ENCODE results near the gene HEXD.

The HEXD gene

DNA sequence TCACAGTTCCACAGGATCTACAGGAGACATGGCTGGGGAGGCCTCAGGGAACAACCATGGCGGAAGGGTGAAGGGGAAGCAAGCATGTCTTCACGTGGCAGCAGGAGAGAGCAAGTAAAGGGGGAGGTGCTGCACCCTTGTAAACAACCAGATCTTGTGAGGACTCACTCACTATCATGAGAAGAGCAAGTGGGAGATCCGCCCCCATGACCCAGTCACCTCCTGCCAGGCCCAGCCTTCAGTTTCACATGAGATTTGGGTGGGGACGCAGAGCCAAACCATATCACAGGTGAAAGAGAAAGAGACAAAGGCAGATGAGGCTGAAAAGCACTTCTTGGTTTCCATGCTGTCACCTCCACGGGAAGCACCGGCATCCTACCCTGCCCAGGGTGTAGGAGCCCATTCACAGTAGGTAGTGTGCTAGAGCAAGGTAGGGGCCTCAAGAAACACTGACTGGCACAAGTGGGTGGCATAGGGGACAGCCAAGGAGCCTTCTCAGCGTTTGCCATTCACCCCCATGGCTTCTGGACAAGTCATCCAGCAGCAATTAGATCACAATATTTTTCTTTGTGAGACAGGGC is 47.0 kb downstream of the HEXD start:
- H3K9ac ChIP-seq (ENCODE audit: low read length), result no peak overlapping the region
- no peak overlapping the region for H4K91ac ChIP-seq (ENCODE audit: low read length)
- no peak overlapping the region for H2AK5ac ChIP-seq (ENCODE audit: low read length, severe bottlenecking)
- no peaks in the 10 kb centered on the region for H3K27me3 ChIP-seq (ENCODE audit: control insufficient read depth in 1 of 2, insufficient read depth in 1 of 2, low read length in 2 of 2)
- H2AFZ ChIP-seq (ENCODE audit: low read depth, low read length), result no peak overlapping the region
- 97% methylated on average over 5 of the region's 7 CpGs for WGBS
- peaks cover 63 to 84% of the 10 kb centered on the region in 2 experiments for H3K36me3 ChIP-seq (ENCODE audit: control insufficient read depth in 1 of 2, insufficient read depth in 2 of 2, low read depth in 1 of 2, low read length in 2 of 2)
- no peak overlapping the region for H4K8ac ChIP-seq (ENCODE audit: low read length)
- no peak overlapping the region for H3K27ac ChIP-seq (ENCODE audit: low read length, poor library complexity, severe bottlenecking)
- H3K4me3 ChIP-seq (ENCODE audit: insufficient read depth in 1 of 2, low read depth in 1 of 2, low read length in 2 of 2), result no peak overlapping the region
- H3K79me1 ChIP-seq (replicated peaks; ENCODE audit: low read length, poor library complexity, severe bottlenecking), result peaks cover 10% of the 10 kb centered on the region
- H2BK120ac ChIP-seq (ENCODE audit: low read depth, low read length), result no peak overlapping the region
- H3K9me3 ChIP-seq (ENCODE audit: control insufficient read depth, low read length), result no peaks in the 10 kb centered on the region
- H2BK5ac ChIP-seq (ENCODE audit: low read depth, low read length, poor library complexity, severe bottlenecking), result no peak overlapping the region
- no peak overlapping the region for H3K4ac ChIP-seq (ENCODE audit: low read depth in 1 of 2, low read length in 2 of 2)
- no peak for DNase-seq
- no peak overlapping the region for H3K4me2 ChIP-seq (ENCODE audit: low read length, poor library complexity, severe bottlenecking)
- H3K23ac ChIP-seq (ENCODE audit: low read length in 2 of 2), result no peak overlapping the region
- H3K4me1 ChIP-seq (ENCODE audit: control insufficient read depth, insufficient read depth, low read depth, low read length), result peaks cover 2% of the 10 kb centered on the region
- no peak overlapping the region for H3K14ac ChIP-seq (ENCODE audit: low read length in 2 of 2)
- H3K18ac ChIP-seq (ENCODE audit: low read depth in 1 of 2, low read length in 2 of 2), result no peak overlapping the region
- H2BK12ac ChIP-seq (ENCODE audit: low read length in 2 of 2), result no peak overlapping the region
- no peak overlapping the region for H2BK15ac ChIP-seq (ENCODE audit: low read depth, poor library complexity, severe bottlenecking)

DNA sequence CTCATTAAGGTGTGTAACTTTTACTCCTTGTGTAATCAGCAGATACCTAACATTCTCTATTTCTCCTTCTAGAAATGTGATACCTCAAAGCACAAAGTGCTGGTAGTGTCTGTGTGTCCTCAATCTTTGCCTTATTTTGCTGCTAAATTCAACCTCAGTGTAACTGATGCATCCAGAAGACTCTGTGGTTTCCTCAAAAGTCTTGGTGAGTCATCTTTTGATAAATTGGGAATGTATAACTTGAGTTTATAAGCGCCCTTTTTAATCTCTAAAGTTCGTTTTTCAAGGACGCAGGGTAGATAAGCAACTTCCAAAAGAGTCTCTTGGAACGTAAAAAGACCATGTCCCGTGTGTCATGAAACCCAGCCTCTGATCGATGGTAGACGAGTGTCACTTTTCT is 50.5 kb downstream of the HEXD start:
- Histone ChIP-seq H3K14ac (ENCODE audit: low read length in 2 of 2) (no peak overlapping the region), H3K36me3 (ENCODE audit: control insufficient read depth in 1 of 2, insufficient read depth in 2 of 2, low read depth in 1 of 2, low read length in 2 of 2) (peaks cover 39 to 63% of the 10 kb centered on the region in 2 experiments), H3K9ac (ENCODE audit: low read length) (no peak overlapping the region), H3K23ac (ENCODE audit: low read length in 2 of 2) (no peak overlapping the region), H3K4me2 (ENCODE audit: low read length, poor library complexity, severe bottlenecking) (no peak overlapping the region), H3K4ac (ENCODE audit: low read depth in 1 of 2, low read length in 2 of 2) (no peak overlapping the region), H3K9me3 (ENCODE audit: control insufficient read depth, low read length) (no peaks in the 10 kb centered on the region), H3K27me3 (ENCODE audit: control insufficient read depth in 1 of 2, insufficient read depth in 1 of 2, low read length in 2 of 2) (no peaks in the 10 kb centered on the region), H2BK12ac (ENCODE audit: low read length in 2 of 2) (no peak overlapping the region), H2BK5ac (ENCODE audit: low read depth, low read length, poor library complexity, severe bottlenecking) (no peak overlapping the region), H2AK5ac (ENCODE audit: low read length, severe bottlenecking) (no peak overlapping the region), H4K91ac (ENCODE audit: low read length) (no peak overlapping the region), H3K79me1 (replicated peaks; ENCODE audit: low read length, poor library complexity, severe bottlenecking) (no peaks in the 10 kb centered on the region), H3K4me3 (ENCODE audit: insufficient read depth in 1 of 2, low read depth in 1 of 2, low read length in 2 of 2) (no peak overlapping the region), H3K27ac (ENCODE audit: low read length, poor library complexity, severe bottlenecking) (no peak overlapping the region), H3K18ac (ENCODE audit: low read depth in 1 of 2, low read length in 2 of 2) (no peak overlapping the region), H2BK120ac (ENCODE audit: low read depth, low read length) (no peak overlapping the region), H3K4me1 (ENCODE audit: control insufficient read depth, insufficient read depth, low read depth, low read length) (no peaks in the 10 kb centered on the region), H2AFZ (ENCODE audit: low read depth, low read length) (no peak overlapping the region), H2BK15ac (ENCODE audit: low read depth, poor library complexity, severe bottlenecking) (no peak overlapping the region), H4K8ac (ENCODE audit: low read length) (no peak overlapping the region)
- 93% methylated on average over 7 of the region's 7 CpGs for WGBS
- DNase-seq, result peak; percentile 2

DNA sequence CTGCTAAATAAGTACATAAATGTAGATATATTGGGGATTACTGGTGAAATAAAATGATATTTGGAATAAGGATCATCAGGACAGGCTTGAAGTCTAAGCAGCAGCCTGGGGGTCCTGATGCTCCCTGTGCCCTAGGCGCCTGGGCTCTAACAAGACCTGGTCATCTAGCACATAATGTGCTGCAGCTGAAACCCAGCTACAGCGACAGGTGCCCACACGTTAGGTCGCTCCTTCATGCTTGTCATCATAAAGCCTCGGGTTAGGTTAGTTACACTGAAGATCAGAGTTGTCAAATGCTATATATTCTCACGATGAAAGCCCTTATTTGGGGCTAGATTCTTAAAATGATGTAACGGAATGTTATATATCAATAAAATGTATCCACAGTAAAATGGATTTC is 51.9 kb downstream of the HEXD start:
- WGBS, result 96% methylated on average over 5 of the region's 7 CpGs
- Histone ChIP-seq H2BK120ac (ENCODE audit: low read depth, low read length) (no peak overlapping the region), H3K4me3 (ENCODE audit: insufficient read depth in 1 of 2, low read depth in 1 of 2, low read length in 2 of 2) (no peak overlapping the region), H3K4me1 (ENCODE audit: control insufficient read depth, insufficient read depth, low read depth, low read length) (no peaks in the 10 kb centered on the region), H3K9ac (ENCODE audit: low read length) (no peak overlapping the region), H3K27me3 (ENCODE audit: control insufficient read depth in 1 of 2, insufficient read depth in 1 of 2, low read length in 2 of 2) (no peaks in the 10 kb centered on the region), H4K91ac (ENCODE audit: low read length) (no peak overlapping the region), H2AFZ (ENCODE audit: low read depth, low read length) (no peak overlapping the region), H3K36me3 (ENCODE audit: control insufficient read depth in 1 of 2, insufficient read depth in 2 of 2, low read depth in 1 of 2, low read length in 2 of 2) (peaks cover 30 to 52% of the 10 kb centered on the region in 2 experiments), H3K79me1 (replicated peaks; ENCODE audit: low read length, poor library complexity, severe bottlenecking) (no peaks in the 10 kb centered on the region), H4K8ac (ENCODE audit: low read length) (no peak overlapping the region), H3K23ac (ENCODE audit: low read length in 2 of 2) (no peak overlapping the region), H3K18ac (ENCODE audit: low read depth in 1 of 2, low read length in 2 of 2) (no peak overlapping the region), H3K4ac (ENCODE audit: low read depth in 1 of 2, low read length in 2 of 2) (no peak overlapping the region), H2BK12ac (ENCODE audit: low read length in 2 of 2) (no peak overlapping the region), H2BK15ac (ENCODE audit: low read depth, poor library complexity, severe bottlenecking) (no peak overlapping the region), H3K27ac (ENCODE audit: low read length, poor library complexity, severe bottlenecking) (no peak overlapping the region), H3K9me3 (ENCODE audit: control insufficient read depth, low read length) (no peaks in the 10 kb centered on the region), H3K14ac (ENCODE audit: low read length in 2 of 2) (no peak overlapping the region), H2AK5ac (ENCODE audit: low read length, severe bottlenecking) (no peak overlapping the region), H2BK5ac (ENCODE audit: low read depth, low read length, poor library complexity, severe bottlenecking) (no peak overlapping the region), H3K4me2 (ENCODE audit: low read length, poor library complexity, severe bottlenecking) (no peak overlapping the region)
- no peak for DNase-seq

DNA sequence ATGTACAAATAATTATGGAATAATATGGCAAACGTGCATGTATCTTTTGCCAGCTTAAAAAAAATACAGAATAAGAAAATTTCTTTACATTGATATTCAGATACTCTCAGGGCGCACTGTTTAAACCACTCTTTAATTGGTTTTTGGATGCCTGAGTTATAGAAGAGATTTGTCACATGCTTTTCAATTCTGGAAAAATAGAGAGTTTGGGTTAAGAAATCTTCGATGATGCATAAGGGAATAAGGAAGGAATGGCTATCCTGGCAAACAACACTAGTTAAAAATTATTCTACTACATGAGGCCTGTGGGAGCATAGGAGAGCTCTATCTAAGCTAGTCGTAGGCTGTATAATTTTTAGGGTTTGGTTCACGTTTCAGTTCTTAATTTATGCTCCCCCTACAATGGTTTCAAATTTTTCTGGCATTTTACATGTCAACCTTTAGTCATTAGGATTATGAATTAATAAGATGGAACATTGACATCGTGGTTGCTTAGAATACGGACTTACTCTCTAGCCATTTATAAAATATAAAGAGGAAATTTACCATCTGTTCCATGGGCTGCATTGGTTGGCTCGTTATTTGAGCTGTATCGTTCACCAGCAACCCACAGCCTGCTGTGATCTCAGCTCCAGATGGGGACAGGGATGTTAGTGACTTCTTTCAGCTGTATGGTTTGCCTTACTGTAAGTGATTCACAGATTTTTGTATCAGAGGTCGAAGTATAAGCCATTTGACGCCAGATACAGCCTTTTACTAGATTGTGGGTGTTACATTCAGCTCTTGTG is 56.3 kb downstream of the HEXD start:
- Histone ChIP-seq H3K36me3 (ENCODE audit: control insufficient read depth in 1 of 2, insufficient read depth in 2 of 2, low read depth in 1 of 2, low read length in 2 of 2) (peaks cover 36 to 44% of the 10 kb centered on the region in 2 experiments), H3K4ac (ENCODE audit: low read depth in 1 of 2, low read length in 2 of 2) (no peak overlapping the region), H2BK5ac (ENCODE audit: low read depth, low read length, poor library complexity, severe bottlenecking) (no peak overlapping the region), H3K9me3 (ENCODE audit: control insufficient read depth, low read length) (no peaks in the 10 kb centered on the region), H3K9ac (ENCODE audit: low read length) (peak overlapping the region; percentile 48), H2AK5ac (ENCODE audit: low read length, severe bottlenecking) (no peak overlapping the region), H3K4me3 (ENCODE audit: insufficient read depth in 1 of 2, low read depth in 1 of 2, low read length in 2 of 2) (no peak overlapping the region), H3K4me2 (ENCODE audit: low read length, poor library complexity, severe bottlenecking) (no peak overlapping the region), H3K79me1 (replicated peaks; ENCODE audit: low read length, poor library complexity, severe bottlenecking) (peaks cover 5% of the 10 kb centered on the region), H3K23ac (ENCODE audit: low read length in 2 of 2) (no peak overlapping the region), H3K27ac (ENCODE audit: low read length, poor library complexity, severe bottlenecking) (no peak overlapping the region), H4K8ac (ENCODE audit: low read length) (no peak overlapping the region), H4K91ac (ENCODE audit: low read length) (no peak overlapping the region), H3K18ac (ENCODE audit: low read depth in 1 of 2, low read length in 2 of 2) (no peak overlapping the region), H2BK12ac (ENCODE audit: low read length in 2 of 2) (no peak overlapping the region), H2BK15ac (ENCODE audit: low read depth, poor library complexity, severe bottlenecking) (no peak overlapping the region), H2AFZ (ENCODE audit: low read depth, low read length) (no peak overlapping the region), H2BK120ac (ENCODE audit: low read depth, low read length) (no peak overlapping the region), H3K14ac (ENCODE audit: low read length in 2 of 2) (no peak overlapping the region), H3K27me3 (ENCODE audit: control insufficient read depth in 1 of 2, insufficient read depth in 1 of 2, low read length in 2 of 2) (no peaks in the 10 kb centered on the region), H3K4me1 (ENCODE audit: control insufficient read depth, insufficient read depth, low read depth, low read length) (peaks cover 2% of the 10 kb centered on the region)
- WGBS, result 92% methylated on average over 6 of the region's 11 CpGs
- DNase-seq, result no peak
